Measurements from ENCODE around the gene SLC16A3.

SLC16A3 gene

GRCh38 chr17:82287013-82287867, 58.4 kb downstream of the SLC16A3 start:
- no peak for DNase-seq (ENCODE audit: low read depth in 2 of 2)

- DNase-seq (ENCODE audit: low read depth in 2 of 2) = no peak
These were observed 59.3 kb downstream of the SLC16A3 start for GRCh38 chr17:82287868-82288801.

Measured in stimulated activated CD4-positive, alpha-beta T cell treated with anti-CD3 and anti-CD28 coated beads, Interleukin-12 subunit alpha, Interleukin-12 subunit beta, amount 100 ng/mL, for 24 hours (primary cell).